GM23338 (cell line): ENCODE measurements around the gene ACSL4. TPM values are rescaled to one million over a fixed set of nuclear protein-coding genes. Genes with fewer than 3 reads are reported as not detected.

Source experiments
- ATAC-seq: fragments of 200-7000 bp; cut with Tn5 transposase; 3 replicates; pipeline ENCODE4 v1.9.1; 2020
- DNase-seq: peaks from one replicate; pipeline ENCODE4 v3.0.0-alpha.2; 2015; ENCODE audit warnings: low spot score
- H2AFZ ChIP-seq: fragments of 200-600 bp; sonication (generic); 2 replicates; pipeline ENCODE4 v1.8.0; 2016; ENCODE audit warnings: antibody characterized with exemption, mild to moderate bottlenecking, moderate library complexity
- H3F3A ChIP-seq: fragments of 200-600 bp; sonication (generic); replicated peaks from 2 replicates; pipeline ENCODE4 v1.8.0; 2017; ENCODE audit warnings: antibody characterized with exemption, mixed run types, low read depth
- H3K27ac ChIP-seq: fragments of 200-600 bp; sonication (generic); 2 replicates; pipeline ENCODE4 v1.6.1; 2016; ENCODE audit warnings: low read depth
- H3K27me3 ChIP-seq: fragments of 200-600 bp; sonication (generic); 2 replicates; pipeline ENCODE4 v1.8.0; 2016; ENCODE audit warnings: mild to moderate bottlenecking, mixed run types, moderate library complexity; ENCODE audit not compliant: insufficient read depth
- H3K36me3 ChIP-seq: fragments of 200-600 bp; sonication (generic); 2 replicates; pipeline ENCODE4 v1.8.0; 2016; ENCODE audit warnings: mild to moderate bottlenecking; ENCODE audit not compliant: insufficient read depth
- H3K4me1 ChIP-seq: fragments of 200-600 bp; sonication (generic); 2 replicates; pipeline ENCODE4 v1.8.0; 2016; ENCODE audit warnings: mild to moderate bottlenecking, moderate library complexity; ENCODE audit not compliant: insufficient read depth
- H3K4me2 ChIP-seq: fragments of 200-600 bp; sonication (generic); 2 replicates; pipeline ENCODE4 v1.7.1; 2017; ENCODE audit warnings: mixed run types
- H3K4me3 ChIP-seq: fragments of 200-600 bp; sonication (generic); 2 replicates; pipeline ENCODE4 v1.6.1; 2016; ENCODE audit warnings: mixed run types
- H3K79me2 ChIP-seq: fragments of 200-600 bp; sonication (generic); replicated peaks from 2 replicates; pipeline ENCODE4 v1.8.0; 2017; ENCODE audit warnings: mild to moderate bottlenecking; ENCODE audit not compliant: insufficient read depth
- H3K9me2 ChIP-seq: fragments of 200-600 bp; sonication (generic); 2 replicates; pipeline ENCODE4 v1.8.0; 2017; ENCODE audit not compliant: insufficient read depth
- H4K20me1 ChIP-seq: fragments of 200-600 bp; sonication (generic); replicated peaks from 2 replicates; pipeline ENCODE4 v1.8.0; 2017; ENCODE audit warnings: mild to moderate bottlenecking; ENCODE audit not compliant: insufficient read depth
- H3K27ac Mint-ChIP-seq: 2 replicates; pipeline ENCODE4 v1.8.0; 2020; ENCODE audit warnings: inconsistent platforms, mild to moderate bottlenecking, moderate library complexity, mixed read lengths
- H3K27me3 Mint-ChIP-seq: 3 replicates; pipeline ENCODE4 v1.8.0; 2022; ENCODE audit warnings: low read depth, mild to moderate bottlenecking, moderate library complexity, mixed read lengths, inconsistent platforms; ENCODE audit not compliant: insufficient read depth, poor library complexity
- H3K36me3 Mint-ChIP-seq: 3 replicates; pipeline ENCODE4 v1.8.0; 2021; ENCODE audit warnings: low read depth, mild to moderate bottlenecking, inconsistent platforms, moderate library complexity, mixed read lengths
- H3K4me1 Mint-ChIP-seq: 3 replicates; pipeline ENCODE4 v1.8.0; 2020; ENCODE audit warnings: mild to moderate bottlenecking, inconsistent platforms, mixed read lengths
- H3K4me3 Mint-ChIP-seq: 3 replicates; pipeline ENCODE4 v1.8.0; 2021; ENCODE audit warnings: moderate library complexity, mild to moderate bottlenecking, inconsistent platforms, mixed read lengths
- H3K9me3 Mint-ChIP-seq: 3 replicates; pipeline ENCODE4 v1.8.0; 2020; ENCODE audit warnings: moderate library complexity, mild to moderate bottlenecking, inconsistent platforms, mixed read lengths
- EZH2phosphoT487 ChIP-seq: fragments of 200-600 bp; sonication (generic); IDR thresholded peaks from one replicate; pipeline ENCODE4 v1.8.1; 2018; ENCODE audit warnings: antibody characterized with exemption; ENCODE audit not compliant: unreplicated experiment
- JUNB ChIP-seq: IDR thresholded peaks from one replicate; pipeline ENCODE4 v1.6.1; 2016; ENCODE audit warnings: antibody characterized with exemption; ENCODE audit not compliant: unreplicated experiment
- NANOG ChIP-seq: IDR thresholded peaks from 2 replicates; pipeline ENCODE4 v1.6.1; 2016; ENCODE audit warnings: antibody characterized with exemption, borderline replicate concordance
- POLR2AphosphoS5 ChIP-seq: IDR thresholded peaks from 2 replicates; pipeline ENCODE4 v1.6.1; 2016; ENCODE audit warnings: antibody characterized with exemption, low read depth
- STAT1 ChIP-seq: IDR thresholded peaks from one replicate; pipeline ENCODE4 v1.6.1; 2016; ENCODE audit warnings: antibody characterized with exemption; ENCODE audit not compliant: unreplicated experiment
- ZNF331 ChIP-seq: fragments of 250-450 bp; sonication (Bioruptor Pico); IDR thresholded peaks from 2 replicates; pipeline ENCODE4 v1.5.0; 2020; ENCODE audit warnings: low read depth, mild to moderate bottlenecking, moderate library complexity
- ZNF462 ChIP-seq: fragments of 250-450 bp; sonication (Bioruptor Pico); IDR thresholded peaks from 2 replicates; pipeline ENCODE4 v1.5.0; 2020; ENCODE audit warnings: mild to moderate bottlenecking, moderate library complexity
- polyA plus RNA-seq: library from polyadenylated mRNA; unstranded; fragments of >200 nt; fragmentation: Nextera tagmentation; extraction: Ambion mirVana; gene quantifications from 2 replicates; pipeline ENCODE4 v1.2.1, GENCODE V29; 2016
- total RNA-seq: library from RNA; depleted of rRNA; stranded (reverse); fragments of >200 nt; shearing (Covaris generic); gene quantifications from 2 replicates; pipeline ENCODE4 v1.2.3, GENCODE V29; 2014

The ACSL4 gene
- total and polyA plus RNA-seq, 2 experiments from 2014 or later: 17.8 to 76.3 TPM

DNA sequence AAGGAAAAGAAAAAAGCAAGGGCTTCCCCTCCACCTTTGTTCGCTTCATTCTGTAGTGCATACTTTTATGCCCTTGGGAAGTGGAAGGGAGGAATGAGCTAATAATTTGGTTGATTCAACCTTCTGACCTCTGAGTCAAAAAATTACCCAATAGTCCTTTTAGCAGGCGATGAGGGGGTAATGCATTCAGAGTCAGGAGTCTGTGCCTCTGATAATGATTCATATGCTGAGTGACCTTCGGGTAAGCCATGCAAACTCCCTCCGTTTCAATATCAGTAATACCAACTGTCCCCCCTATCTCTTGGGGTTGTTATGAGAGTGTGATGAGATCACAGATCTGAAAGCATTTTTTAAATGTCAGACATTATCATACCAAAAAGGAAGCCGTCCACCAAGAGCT lies 41.6 kb upstream of the ACSL4 start:
- ATAC-seq: no peak
- H3K27ac Mint-ChIP-seq: no peak overlapping the region
- H3K4me3 Mint-ChIP-seq: no peak overlapping the region
- H3K36me3 Mint-ChIP-seq: 0 out of 3 replicates have a peak, but pooled peaks cover 2% of the 10 kb centered on the region
- Histone ChIP-seq H3K4me1 (peaks cover 6% of the 10 kb centered on the region; the same call in 1 of the 2 replicates), H3K27ac (no peak overlapping the region), H3K79me2 (no peaks in the 10 kb centered on the region), H3K4me2 (0 out of 2 replicates have a peak overlapping the region, but pooled peaks have one; percentile 26), H4K20me1 (no peaks in the 10 kb centered on the region), H3K36me3 (no peaks in the 10 kb centered on the region), H3K9me2 (no peaks in the 10 kb centered on the region), H3K27me3 (no peaks in the 10 kb centered on the region), H3F3A (no peaks in the 10 kb centered on the region), H2AFZ (no peak overlapping the region), H3K4me3 (no peak overlapping the region)
- TF ChIP-seq ZNF462 (CRISPR knock-in tag) (no peak), NANOG (no peak), JUNB (no peak), ZNF331 (CRISPR knock-in tag) (no peak), EZH2phosphoT487 (no peak), POLR2AphosphoS5 (no peak), STAT1 (no peak)
- H3K4me1 Mint-ChIP-seq: peaks cover 15% of the 10 kb centered on the region
- DNase-seq: peak; percentile 8
- no peaks in the 10 kb centered on the region for H3K27me3 Mint-ChIP-seq
- H3K9me3 Mint-ChIP-seq: peaks cover 4% of the 10 kb centered on the region; the same call in 1 of the 3 replicates

GRCh38 chrX:109774136-109774535 lies 41.1 kb upstream of the ACSL4 start:
- Mint-ChIP-seq H3K4me3 (no peak overlapping the region), H3K27me3 (no peaks in the 10 kb centered on the region), H3K36me3 (0 out of 3 replicates have a peak, but pooled peaks cover 2% of the 10 kb centered on the region), H3K9me3 (peaks cover 4% of the 10 kb centered on the region; the same call in 2 of the 3 replicates), H3K4me1 (peaks cover 15% of the 10 kb centered on the region), H3K27ac (peak overlapping the region; percentile 66)
- Histone ChIP-seq H3F3A (no peaks in the 10 kb centered on the region), H3K4me2 (no peak overlapping the region), H3K9me2 (no peaks in the 10 kb centered on the region), H3K79me2 (no peaks in the 10 kb centered on the region), H3K4me1 (peaks cover 6% of the 10 kb centered on the region; the same call in 1 of the 2 replicates), H3K36me3 (no peaks in the 10 kb centered on the region), H2AFZ (no peak overlapping the region), H4K20me1 (no peaks in the 10 kb centered on the region), H3K27ac (no peak overlapping the region), H3K27me3 (no peaks in the 10 kb centered on the region), H3K4me3 (no peak overlapping the region)
- no peak for DNase-seq
- no peak for ATAC-seq
- TF ChIP-seq ZNF462 (CRISPR knock-in tag) (no peak), NANOG (no peak), EZH2phosphoT487 (no peak)
